Right lobe of liver (tissue), 4 donors: ENCODE measurements around the gene UNC93B1.

ENCODE experiments used
- CTCF ChIP-seq, 4 donors: fragments of 200-600 bp in 3 of 4; fragments of 450-650 bp in 1 of 4; IDR thresholded peaks; one replicate each; pipeline versions ENCODE4 v1.5.1 to v1.8.0; 2016 to 2022; ENCODE audit warnings: antibody characterized with exemption in 4 of 4, mild to moderate bottlenecking in 2 of 4
- POLR2A ChIP-seq: fragments of 450-650 bp; IDR thresholded peaks from one replicate; pipeline ENCODE4 v1.6.1; 2017; ENCODE audit warnings: antibody characterized with exemption, mild to moderate bottlenecking
- donor health status: DM: no; HTN: no; CAD: no.
- donor health status: DM: no; HTN: no; CAD: no.
- donor health status: DM: no; HTN: yes; CAD: no.

- TF ChIP-seq POLR2A (no peak), CTCF (IDR thresholded peaks at IDR 0.05) (no peak)
These were observed 33.7 kb upstream of the UNC93B1 start for GRCh38 chr11:68037411-68038225.
